ENCODE results near the gene FMO3.

The FMO3 gene

DNA sequence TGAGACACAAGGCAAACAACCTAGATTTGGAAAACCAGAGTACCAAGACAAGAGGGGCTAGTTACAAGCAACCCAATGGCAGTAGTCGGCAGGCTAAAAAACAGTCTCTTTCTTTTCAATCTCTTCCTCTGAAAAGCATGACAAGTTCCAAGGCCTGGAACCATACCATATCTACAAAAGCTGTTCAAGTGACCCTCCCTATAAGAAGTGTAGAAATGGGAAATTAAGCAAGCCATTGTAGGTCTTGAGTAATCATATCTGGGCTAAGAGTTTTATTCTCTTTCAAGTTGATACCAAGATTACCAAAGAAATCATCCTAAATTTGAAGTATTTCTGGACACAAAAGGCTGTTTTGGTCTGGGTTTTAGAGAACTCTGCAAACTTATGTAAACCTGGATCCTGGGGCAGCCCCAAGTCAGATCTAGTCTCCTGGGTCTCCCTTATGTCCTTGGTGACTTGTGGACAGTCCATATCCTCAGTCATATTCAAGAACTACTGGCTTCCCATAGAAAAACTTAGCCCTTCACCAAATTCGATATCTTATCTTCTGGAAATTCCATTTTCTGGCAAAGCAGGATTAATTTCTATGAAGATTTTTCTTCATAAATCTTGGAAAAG is 24.7 kb downstream of the FMO3 start:
- DNase-seq (ENCODE audit: low spot score) (no peak), FAIRE-seq (no peak)

DNA sequence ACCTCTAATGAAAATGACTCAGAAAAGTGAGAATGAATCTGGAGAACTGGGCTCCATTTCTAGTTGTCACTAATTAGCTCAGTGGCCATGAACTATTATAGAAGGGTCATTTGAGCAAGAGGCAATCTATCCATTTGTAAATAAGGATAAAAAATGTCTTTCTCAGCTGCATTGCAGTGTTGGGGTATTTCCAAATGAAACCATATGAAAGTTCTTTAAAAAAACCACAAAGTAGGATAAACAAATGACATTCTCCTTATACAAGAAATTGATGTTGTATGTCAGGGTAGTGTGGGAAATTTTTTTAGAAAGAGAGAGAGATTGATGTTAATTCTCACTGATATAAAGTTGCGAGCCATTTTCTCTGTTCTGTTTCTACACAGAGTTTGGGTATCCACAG is 26.0 kb downstream of the FMO3 start:
- FAIRE-seq (no peak), DNase-seq (ENCODE audit: low spot score) (no peak)

DNA sequence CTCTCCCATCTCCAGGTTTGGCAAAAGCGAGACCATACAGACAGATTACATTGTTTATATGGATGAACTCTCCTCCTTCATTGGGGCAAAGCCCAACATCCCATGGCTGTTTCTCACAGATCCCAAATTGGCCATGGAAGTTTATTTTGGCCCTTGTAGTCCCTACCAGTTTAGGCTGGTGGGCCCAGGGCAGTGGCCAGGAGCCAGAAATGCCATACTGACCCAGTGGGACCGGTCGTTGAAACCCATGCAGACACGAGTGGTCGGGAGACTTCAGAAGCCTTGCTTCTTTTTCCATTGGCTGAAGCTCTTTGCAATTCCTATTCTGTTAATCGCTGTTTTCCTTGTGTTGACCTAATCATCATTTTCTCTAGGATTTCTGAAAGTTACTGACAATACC is 26.4 kb downstream of the FMO3 start:
- DNase-seq (ENCODE audit: low spot score) (no peak), FAIRE-seq (no peak)

DNA sequence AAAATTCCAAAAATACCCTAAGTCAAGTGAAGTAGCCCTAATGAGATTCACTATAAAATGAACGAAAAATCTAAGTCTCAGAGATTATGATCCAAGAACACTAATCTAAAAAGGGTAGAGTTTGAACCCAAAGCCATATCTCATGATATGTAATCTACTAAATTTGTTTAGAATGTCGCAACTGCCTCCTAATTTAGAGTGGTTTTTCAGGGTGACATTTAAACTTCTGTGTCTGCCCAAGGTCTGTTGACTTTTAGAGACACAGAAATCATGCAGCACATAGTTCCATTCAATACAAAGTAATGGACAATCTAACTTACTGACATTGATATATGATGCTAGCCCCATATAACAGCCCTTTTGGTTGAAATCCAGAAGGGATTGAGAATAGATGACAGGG is 28.9 kb downstream of the FMO3 start:
- FAIRE-seq (no peak), DNase-seq (ENCODE audit: low spot score) (no peak)

DNA sequence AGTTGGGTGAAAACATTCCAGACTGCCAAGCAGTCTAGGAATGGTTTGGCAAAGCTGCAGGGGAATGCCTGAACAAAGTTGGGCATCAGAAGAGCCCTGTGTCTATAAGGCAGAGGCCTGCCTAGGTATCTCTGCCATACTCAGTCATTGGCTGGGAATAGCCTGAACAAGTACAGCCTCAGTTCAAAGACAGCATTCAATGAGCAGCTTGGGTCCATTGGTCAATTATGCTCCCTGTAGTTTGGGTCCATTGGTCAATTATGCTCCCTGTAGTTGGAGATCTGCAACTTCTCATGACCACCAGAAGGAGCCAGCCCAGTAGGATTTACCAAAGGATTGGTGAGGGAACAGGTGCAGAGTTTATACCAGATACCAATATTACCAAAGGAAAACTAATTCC is 31.6 kb downstream of the FMO3 start:
- no peak for DNase-seq (ENCODE audit: low spot score)
- no peak for FAIRE-seq

DNA sequence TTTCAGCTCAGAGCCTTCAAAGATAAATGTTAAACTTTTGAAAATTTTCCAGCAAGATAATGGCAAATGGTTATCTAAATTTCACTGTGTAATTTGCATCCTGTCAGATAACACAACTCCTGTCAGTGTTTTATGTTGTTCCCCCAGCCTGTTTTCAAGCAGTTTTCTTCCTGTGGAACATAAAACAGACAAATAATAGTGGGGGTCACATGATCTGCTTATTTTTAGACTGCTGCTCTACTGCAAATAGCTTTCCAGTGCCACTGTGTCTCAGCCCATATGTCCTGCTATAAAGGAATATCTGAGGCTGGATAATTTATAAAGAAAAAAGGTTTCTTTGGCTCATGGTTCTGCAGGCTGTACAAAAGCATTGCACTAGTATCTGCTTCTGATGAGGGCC is 32.2 kb downstream of the FMO3 start:
- FAIRE-seq (no peak), DNase-seq (ENCODE audit: low spot score) (no peak)

DNA sequence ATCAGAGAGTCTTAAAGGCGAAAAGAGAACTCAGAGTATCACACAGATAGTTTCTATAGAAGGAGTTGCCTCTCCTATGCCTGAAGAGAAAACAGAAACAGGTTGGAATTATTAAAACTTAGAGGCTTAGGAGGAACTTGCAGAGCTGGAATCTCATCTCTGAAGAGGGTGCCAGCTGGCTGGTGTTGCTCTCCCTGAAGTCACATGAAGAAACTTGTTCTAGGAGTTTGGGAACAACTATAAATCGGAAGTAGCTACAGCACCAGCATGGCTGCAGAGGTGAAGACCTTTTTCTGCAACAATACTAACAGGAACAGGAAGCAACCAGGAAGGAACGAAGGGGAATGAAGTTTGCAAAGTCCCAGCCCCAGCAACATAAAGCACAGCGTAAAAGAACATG is 35.8 kb downstream of the FMO3 start:
- FAIRE-seq: no peak
- DNase-seq (ENCODE audit: low spot score): no peak

DNA sequence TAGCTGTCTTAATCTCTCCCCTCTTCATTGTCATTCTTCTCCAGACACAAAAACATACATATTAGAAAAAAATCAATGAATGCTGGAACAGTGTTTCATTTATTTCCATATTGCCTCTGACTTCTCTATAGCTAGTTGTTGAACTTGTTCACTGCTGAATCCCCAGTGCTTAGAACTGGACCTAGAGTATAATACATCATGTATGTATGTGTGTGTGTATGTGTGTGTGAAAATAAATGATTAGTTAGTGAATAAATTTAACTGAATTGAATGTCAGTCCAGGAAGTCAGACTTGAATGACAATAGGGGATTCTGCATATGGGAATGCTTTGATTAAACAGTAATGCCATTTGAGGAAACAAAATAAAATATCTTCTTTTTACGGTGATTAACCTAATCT is 36.4 kb downstream of the FMO3 start:
- FAIRE-seq (no peak), DNase-seq (ENCODE audit: low spot score) (no peak)

DNA sequence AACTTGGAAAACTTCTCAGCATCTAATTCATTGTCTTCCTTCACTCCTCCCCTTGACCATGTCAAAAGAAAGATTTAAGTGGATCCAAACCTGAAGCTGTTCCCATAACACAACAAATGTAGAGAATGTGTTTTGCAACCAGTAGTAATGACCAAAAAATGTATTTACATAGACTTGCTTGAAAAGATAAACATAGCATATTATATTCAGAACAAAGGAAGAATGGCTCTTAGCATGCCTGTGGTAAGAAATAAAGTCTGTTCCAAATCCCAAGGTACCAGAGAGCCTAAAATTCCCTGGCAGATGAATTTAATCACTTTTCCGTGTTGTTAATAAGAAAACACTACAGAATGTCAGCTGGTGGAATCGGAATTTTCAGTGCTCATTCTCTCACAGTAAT is 36.8 kb downstream of the FMO3 start:
- FAIRE-seq (no peak), DNase-seq (ENCODE audit: low spot score) (no peak)

DNA sequence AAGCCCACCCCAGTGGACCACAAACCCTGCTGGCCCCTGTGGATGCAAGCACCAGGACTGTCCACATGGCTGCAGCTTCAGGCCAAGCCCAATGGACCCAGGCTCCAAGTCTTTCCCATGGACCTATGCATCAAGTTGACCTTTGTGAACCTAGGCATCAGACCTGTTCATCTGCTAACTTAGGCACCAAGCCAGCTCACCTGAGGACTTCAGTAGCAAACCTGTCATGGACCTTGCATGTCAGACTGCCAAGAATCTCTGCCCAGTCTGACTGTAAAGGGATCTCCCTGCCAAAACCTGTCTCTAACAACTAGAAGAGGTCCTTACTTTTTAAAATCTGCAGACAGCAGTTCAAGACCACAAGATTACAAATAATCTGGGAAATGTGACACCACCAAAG is 37.8 kb downstream of the FMO3 start:
- DNase-seq (ENCODE audit: low spot score) (no peak), FAIRE-seq (no peak)

DNA sequence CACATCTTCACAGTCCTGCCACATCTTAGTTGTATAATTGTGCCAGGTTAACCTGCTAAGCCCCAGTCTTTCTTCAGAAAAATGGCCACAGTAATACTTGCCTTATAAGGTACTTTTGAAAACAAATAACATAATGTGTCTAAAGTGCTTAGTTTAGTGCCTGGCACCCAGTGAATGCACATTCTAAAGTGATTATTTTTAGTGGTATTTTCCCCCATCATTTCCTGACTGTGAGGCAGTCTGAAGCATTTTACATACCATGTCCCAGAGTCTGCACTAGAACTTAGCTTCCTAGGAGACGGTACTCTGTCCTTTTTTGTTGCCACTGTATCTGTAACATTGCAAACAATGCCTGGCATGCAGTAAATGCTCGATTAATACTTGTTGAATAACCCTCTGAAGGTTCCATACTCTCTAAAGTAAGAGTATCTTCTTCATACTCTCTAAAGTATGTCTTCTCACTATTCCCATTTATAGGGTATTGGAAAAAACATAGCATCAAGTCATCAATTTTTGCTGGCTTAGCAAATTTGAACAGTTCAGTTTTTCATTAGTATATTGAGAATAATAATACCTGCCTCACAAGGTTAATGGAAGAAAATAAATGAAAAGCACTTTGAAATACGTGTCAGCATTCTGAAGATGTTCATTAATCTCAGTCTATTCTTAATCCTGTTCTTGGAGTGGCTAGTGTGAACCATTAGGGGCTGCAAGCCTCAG is 43.7 kb downstream of the FMO3 start:
- FAIRE-seq (no peak), DNase-seq (ENCODE audit: low spot score) (no peak)

DNA sequence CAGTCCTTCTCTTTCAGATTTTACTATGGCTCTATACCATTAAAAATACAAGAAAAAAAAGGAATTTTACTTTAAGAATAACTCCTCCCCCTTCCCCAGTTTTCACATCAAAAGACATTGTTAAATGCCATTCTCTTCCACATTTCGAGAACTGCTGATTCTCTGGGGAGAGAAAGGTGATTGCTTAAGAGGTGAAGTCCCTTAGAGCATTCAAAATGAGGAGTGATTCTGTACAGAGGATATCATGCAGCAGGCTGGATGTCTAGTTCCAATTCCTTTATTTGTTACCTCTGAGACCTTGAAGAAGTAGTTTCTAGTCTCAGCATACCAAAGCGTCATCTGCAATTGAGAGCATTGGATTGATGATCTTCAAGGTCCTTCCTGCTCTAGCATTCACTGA is 46.9 kb downstream of the FMO3 start:
- FAIRE-seq (no peak), DNase-seq (ENCODE audit: low spot score) (no peak)

DNA sequence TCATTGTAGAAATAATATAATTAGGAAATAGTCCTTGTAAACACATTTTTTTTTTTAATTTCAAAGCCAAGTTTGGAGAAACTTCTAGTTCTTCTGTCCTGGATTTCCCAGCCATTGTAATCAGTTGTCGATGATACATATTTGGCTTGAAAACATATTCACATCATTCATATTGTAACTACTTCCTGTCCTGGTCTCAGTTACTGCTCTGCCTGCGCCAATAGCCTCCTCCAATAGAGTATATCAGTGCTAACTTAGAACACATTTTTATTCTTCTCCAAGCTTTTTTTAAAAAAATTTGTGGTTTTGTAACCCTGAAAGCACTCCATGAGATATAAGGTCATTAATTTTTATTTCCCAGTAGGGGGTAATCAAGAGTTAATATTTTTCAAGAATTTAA is 48.3 kb downstream of the FMO3 start:
- DNase-seq (ENCODE audit: low spot score) (no peak), FAIRE-seq (no peak)

DNA sequence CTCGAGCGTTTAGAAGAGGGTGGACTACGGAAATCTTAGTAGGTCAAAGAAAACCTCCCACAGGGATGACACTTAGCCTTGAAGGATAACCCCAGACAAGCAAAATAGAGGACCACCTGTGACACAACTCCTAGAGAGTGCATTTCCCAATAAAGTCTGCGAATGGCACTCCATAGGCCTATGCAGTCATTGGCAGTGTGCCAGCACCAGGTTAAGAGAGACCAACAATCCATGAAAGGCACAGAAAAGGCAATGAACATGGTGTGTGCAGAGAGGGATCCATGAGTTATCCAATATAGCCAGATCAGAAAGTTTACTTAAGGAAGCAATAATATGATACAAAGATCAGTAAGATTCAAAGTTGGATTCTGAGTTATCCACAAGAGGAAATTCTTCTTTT is 49.2 kb downstream of the FMO3 start:
- FAIRE-seq (no peak), DNase-seq (ENCODE audit: low spot score) (no peak)

DNA sequence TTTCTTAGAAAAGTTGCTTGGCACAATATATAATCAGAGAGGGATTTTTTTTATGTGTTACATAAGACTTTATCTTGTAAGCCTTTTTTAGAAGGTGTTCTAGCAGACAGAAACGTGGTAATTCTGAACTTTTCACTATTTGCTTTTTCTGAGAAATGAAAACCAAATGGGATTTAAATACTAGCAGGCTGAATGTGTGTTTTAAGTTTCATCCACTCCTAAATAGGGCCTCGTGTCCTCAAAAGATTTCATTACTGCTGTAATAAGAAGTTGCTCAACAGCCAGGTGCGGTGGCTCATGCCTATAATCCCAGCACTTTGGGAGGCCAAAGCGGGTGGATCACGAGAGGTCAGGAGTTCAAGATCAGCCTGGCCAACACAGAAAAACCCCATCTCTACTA is 49.7 kb downstream of the FMO3 start:
- FAIRE-seq: no peak
- no peak for DNase-seq (ENCODE audit: low spot score)

DNA sequence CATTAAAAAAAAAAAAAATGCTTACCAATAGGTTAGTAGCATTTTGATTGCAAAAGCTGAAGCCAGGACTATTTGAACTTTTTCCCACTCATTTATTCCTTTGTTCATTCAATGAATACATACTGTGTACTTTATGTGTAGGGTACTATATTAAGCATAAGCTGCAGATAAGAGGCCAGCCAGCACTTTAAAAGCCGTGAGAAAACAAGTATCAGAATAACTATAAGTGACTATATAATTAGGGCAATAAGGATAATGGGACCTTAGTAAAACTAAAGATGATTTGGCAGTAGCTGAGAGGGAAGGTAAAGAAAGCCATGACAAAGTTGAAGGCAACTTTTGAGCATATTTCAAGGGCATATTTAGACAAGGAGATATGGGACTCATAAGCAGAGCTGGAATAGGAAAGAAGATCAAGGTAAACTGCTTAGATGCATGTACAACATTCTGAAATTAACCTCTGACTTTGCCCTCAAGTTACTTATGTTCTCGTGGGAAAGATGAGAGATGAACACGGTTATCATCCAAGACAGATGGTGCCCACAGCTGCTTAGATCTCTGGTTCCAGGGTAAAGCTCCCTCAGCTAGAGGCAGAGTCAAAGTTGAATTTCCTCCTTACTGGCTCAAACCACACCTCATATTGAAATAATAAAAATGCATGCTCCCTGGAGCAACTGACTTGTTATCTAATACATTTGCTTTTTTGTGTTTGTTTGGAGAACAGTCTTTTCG is 50.4 kb downstream of the FMO3 start:
- no peak for FAIRE-seq
- DNase-seq (ENCODE audit: low spot score): no peak

DNA sequence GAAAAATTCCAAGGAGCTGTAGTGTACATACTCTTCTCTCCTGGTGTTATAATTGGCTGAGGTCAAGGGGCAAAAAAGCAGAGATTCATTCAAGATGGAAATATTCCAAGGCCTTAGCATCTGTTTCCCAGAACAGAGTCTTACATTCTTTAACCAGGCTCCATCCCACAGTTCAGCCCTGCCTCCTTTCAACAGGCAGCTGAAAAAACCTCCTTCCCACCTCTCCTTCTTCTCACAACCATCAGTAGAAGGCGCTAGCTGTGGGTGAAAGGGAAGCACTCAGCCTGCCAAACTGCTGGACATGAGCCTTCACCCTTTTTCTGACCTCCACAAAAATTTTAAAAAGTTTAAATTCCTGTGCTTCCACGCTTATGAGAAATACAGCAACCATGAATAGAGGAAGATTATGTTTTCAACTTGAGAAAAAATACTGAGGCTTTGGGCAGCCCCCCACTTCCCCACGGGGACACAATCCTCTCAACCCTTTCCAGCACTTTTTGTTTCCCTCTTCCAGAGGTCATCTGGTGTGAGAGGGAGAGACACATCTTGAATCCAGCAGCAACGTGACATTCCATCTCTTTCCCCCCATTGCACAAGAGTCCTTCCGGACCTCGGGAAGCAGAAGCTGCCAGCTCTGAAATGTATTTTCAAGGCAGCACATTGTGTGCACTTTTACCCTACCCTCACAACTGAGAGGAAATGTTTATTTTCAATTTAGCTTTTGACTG is 51.1 kb downstream of the FMO3 start:
- no peak for DNase-seq (ENCODE audit: low spot score)
- no peak for FAIRE-seq

DNA sequence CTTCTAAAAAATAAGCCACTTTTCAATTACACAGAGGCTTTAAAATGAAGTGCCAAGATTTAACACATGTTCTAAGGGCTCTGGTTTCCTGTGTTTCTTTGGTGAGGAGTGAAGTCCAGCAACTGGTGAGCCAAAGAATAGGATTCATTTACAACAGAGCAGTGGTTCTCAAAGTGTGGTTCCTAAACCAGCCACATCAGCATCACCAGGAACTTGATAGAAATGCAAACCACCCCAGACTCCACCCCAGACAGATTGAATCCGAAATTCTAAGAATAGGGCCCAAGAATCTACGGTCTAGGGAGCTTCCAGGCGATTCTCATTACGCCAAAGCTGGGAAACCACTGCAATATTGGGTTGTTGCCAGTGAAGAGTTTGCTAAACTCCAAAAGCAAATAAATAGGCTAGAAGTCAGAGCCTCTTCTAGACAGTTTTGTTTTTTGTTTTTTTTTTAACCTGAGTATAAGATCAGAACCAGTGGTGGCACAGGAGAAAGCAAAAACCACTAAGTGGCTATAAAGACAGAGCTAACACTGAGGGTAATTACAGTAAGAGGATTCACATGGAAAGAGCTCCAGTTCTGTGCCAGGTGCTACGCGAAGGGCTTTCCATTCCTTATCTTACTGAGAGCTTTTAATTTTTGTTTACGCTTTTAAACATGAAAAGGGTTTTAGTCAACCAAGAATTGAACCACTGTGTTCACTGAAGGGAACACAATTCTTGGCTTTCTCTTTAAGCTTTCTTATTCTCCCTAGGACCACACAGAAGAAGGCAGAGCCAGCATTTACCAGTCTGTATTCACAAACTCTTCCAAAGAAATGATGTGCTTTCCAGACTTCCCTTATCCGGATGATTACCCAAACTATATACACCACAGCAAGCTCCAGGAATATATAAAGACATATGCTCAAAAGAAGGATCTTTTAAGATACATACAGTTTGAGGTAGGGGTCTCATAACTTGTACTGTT is 52.0 kb downstream of the FMO3 start:
- no peak for DNase-seq (ENCODE audit: low spot score)
- FAIRE-seq: no peak

DNA sequence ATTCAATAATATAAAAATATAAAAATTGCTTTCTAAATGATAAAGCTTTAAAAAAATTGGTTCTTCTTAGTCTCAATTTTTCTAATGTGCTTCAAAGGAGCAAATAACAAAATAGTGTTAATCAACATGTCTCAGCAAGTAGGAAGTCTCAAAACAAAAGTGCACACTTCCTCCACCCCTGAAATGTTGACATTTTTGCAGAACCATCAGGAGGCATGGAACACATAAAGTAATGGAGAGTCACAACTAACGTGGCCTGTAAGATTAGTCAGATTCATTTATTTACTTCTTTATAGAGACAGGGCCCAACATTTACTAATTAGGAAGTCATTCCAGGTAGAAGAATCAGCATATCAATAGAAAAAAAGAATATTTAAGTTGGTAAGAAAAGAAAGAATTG is 59.5 kb downstream of the FMO3 start:
- DNase-seq (ENCODE audit: low spot score): no peak

DNA sequence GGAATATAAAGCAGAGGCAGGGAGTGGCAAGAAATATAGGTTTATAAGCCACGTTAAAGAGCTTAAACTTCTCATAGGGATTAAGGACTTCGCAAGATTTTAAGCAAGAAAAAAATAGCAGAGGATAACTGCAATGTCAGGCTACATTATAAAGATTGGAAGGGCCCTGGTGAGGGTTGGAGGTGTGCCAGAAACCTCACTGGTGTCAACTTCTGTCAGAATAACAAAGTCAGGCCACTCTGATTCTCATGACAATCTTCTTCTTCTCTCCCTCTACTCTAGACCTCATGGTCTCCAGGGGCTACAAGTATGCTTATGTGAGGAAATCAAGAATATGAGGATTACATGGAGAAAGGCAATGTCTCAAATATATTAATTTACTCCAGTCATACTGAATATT is 61.8 kb downstream of the FMO3 start:
- FAIRE-seq (no peak), DNase-seq (ENCODE audit: low spot score) (no peak)

More for the DNA sequence above, 59.5 kb downstream of the FMO3 start:
- FAIRE-seq: no peak

DNA sequence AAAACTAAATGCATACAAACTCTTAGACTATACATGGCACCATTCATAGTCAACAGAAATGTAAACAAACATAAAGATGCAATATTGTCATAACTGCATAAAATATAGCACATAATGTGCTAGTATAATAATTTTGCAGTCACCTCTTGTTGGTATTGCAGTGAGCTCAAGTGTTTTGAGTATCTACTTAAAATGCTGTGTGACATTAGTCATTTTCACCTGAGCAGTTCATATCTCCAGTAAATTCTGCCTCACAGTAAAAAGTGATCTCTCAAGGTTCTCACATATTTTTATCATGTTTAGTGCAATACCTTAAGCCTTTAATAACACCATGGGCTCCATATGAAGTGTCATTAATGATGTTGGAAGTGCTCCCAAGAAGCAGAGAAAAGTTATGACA is 64.8 kb downstream of the FMO3 start:
- FAIRE-seq: no peak
- DNase-seq (ENCODE audit: low spot score): no peak

Measured in RCC 7860 (cell line).